GM12878 (cell line): ENCODE data around the gene USP10. TPM values are rescaled to one million over a fixed set of nuclear protein-coding genes. Genes with fewer than 3 reads are reported as not detected.

ENCODE experiments used
- ATAC-seq: fragments of 200-7000 bp; cut with Tn5 transposase; 3 replicates; pipeline ENCODE4 v1.9.1; 2020; ENCODE audit warnings: mild to moderate bottlenecking, moderate library complexity
- BruUV-seq: library from RNA; stranded (reverse); fragments of 400-500 nt; replicated peaks from 2 replicates; lab custom pipeline; 2021; lab: Mats Ljungman, UMichigan
- CTCF ChIA-PET: fragments of 300-600 bp; sonication (Branson Sonifier 250); formaldehyde crosslinking; extraction: SDS; loops from one replicate; lab custom pipeline; 2021; ENCODE audit warnings: inconsistent platforms; lab: Yijun Ruan, JAX
- POLR2A ChIA-PET: fragments of 350-600 bp; formaldehyde crosslinking; extraction: SDS; loops from one replicate; lab custom pipeline; 2021; ENCODE audit warnings: inconsistent platforms; lab: Charles Lee
- RAD21 ChIA-PET: fragments of 300-600 bp; sonication (Branson Sonifier 250); formaldehyde crosslinking; loops from one replicate; lab custom pipeline; 2023; ENCODE audit warnings: antibody characterized with exemption; ENCODE audit not compliant: unreplicated experiment; lab: Charles Lee
- SMC1A ChIA-PET: fragments of 300-600 bp; sonication (Branson Sonifier 250); formaldehyde crosslinking; loops from one replicate; lab custom pipeline; 2023; ENCODE audit not compliant: unreplicated experiment, uncharacterized antibody; lab: Charles Lee
- DNase-seq: peaks from one replicate; pipeline ENCODE4 v3.0.0-alpha.2; 2011; ENCODE audit warnings: low read depth, low spot score
- FAIRE-seq: peaks from 3 replicates; lab custom pipeline; 2011; peaks lifted over from hg19 to GRCh38; lab: Jason Lieb, UNC
- H2AFZ ChIP-seq: 2 replicates; pipeline ENCODE4 v1.6.0; 2011; ENCODE audit warnings: low read depth, low read length, control low read depth; ENCODE audit not compliant: control insufficient read depth
- H3K27ac ChIP-seq: 2 replicates; pipeline ENCODE4 v1.5.1; 2011; ENCODE audit warnings: control low read depth; ENCODE audit not compliant: control insufficient read depth, insufficient read depth
- H3K27me3 ChIP-seq, 2 experiments: replicated peaks in 1 of 2; 2 replicates each; pipeline versions ENCODE4 v1.6.0 to v1.6.1; 2011; ENCODE audit warnings: low read length in 1 of 2; ENCODE audit not compliant: control insufficient read depth in 2 of 2, insufficient read depth in 2 of 2
- H3K36me3 ChIP-seq, 2 experiments: 2 replicates each; pipeline ENCODE4 v1.5.1; 2011; ENCODE audit warnings: low read length in 1 of 2; ENCODE audit not compliant: control insufficient read depth in 2 of 2, insufficient read depth in 2 of 2
- H3K4me1 ChIP-seq: 2 replicates; pipeline ENCODE4 v1.6.1; 2011; ENCODE audit warnings: mild to moderate bottlenecking, low read length, moderate library complexity, mixed read lengths; ENCODE audit not compliant: control insufficient read depth, insufficient read depth
- H3K4me2 ChIP-seq: 2 replicates; pipeline ENCODE4 v1.6.0; 2011; ENCODE audit warnings: control low read depth; ENCODE audit not compliant: control insufficient read depth, insufficient read depth
- H3K4me3 ChIP-seq: fragments of 200-600 bp; sonication (generic); 2 replicates; pipeline ENCODE4 v1.5.1; 2016
- H3K79me2 ChIP-seq: 2 replicates; pipeline ENCODE4 v1.6.0; 2011; ENCODE audit warnings: low read length; ENCODE audit not compliant: control insufficient read depth, insufficient read depth
- H3K9ac ChIP-seq: 2 replicates; pipeline ENCODE4 v1.8.0; 2011; ENCODE audit warnings: low read length, control low read depth, mixed read lengths; ENCODE audit not compliant: control insufficient read depth, insufficient read depth
- H3K9me3 ChIP-seq: replicated peaks from 3 replicates; pipeline ENCODE4 v1.5.1; 2011; ENCODE audit warnings: mild to moderate bottlenecking, low read length; ENCODE audit not compliant: control insufficient read depth, insufficient read depth
- H4K20me1 ChIP-seq: 2 replicates; pipeline ENCODE4 v1.6.0; 2011; ENCODE audit not compliant: control insufficient read depth, insufficient read depth
- BACH1 ChIP-seq: fragments of 450-650 bp; IDR thresholded peaks from 2 replicates; pipeline ENCODE4 v1.6.1; 2017; ENCODE audit warnings: mild to moderate bottlenecking, borderline replicate concordance
- CBFB ChIP-seq: IDR thresholded peaks from 2 replicates; pipeline ENCODE4 v1.6.1; 2016; ENCODE audit warnings: antibody characterized with exemption, low read depth
- CREM ChIP-seq: IDR thresholded peaks from 2 replicates; pipeline ENCODE4 v1.6.1; 2014; ENCODE audit warnings: antibody characterized with exemption, low read depth
- EP300 ChIP-seq, 2 experiments: fragments of 150-350 bp in 1 of 2; IDR thresholded peaks; 2 replicates each; pipeline ENCODE4 v1.6.1; 2011 to 2012; ENCODE audit warnings: low read depth in 2 of 2, low read length in 2 of 2, borderline replicate concordance in 1 of 2, improper control_type of control experiment in 1 of 2, inconsistent platforms in 1 of 2; ENCODE audit not compliant: control insufficient read depth in 1 of 2
- GATAD2B ChIP-seq: fragments of 450-650 bp; conservative IDR thresholded peaks from 2 replicates; pipeline ENCODE4 v1.6.1; 2017; ENCODE audit warnings: low read depth, mild to moderate bottlenecking, moderate library complexity
- KDM1A ChIP-seq: fragments of 200-600 bp; sonication (generic); IDR thresholded peaks from 2 replicates; pipeline ENCODE4 v1.6.1; 2016; ENCODE audit warnings: borderline replicate concordance
- PAX8 ChIP-seq: fragments of 450-650 bp; IDR thresholded peaks from 2 replicates; pipeline ENCODE4 v1.6.1; 2017; ENCODE audit warnings: mild to moderate bottlenecking, moderate library complexity
- RUNX3 ChIP-seq: IDR thresholded peaks from 2 replicates; pipeline ENCODE4 v1.6.1; 2012; ENCODE audit warnings: low read length, inconsistent platforms
- WRNIP1 ChIP-seq: IDR thresholded peaks from 2 replicates; pipeline ENCODE4 v1.6.1; 2011; ENCODE audit warnings: low read depth, low read length, improper control_type of control experiment, borderline replicate concordance
- ZNF217 ChIP-seq: fragments of 450-650 bp; IDR thresholded peaks from 2 replicates; pipeline ENCODE4 v1.6.1; 2017; ENCODE audit warnings: antibody characterized with exemption, mild to moderate bottlenecking
- ZNF592 ChIP-seq: fragments of 450-650 bp; IDR thresholded peaks from 2 replicates; pipeline ENCODE4 v1.6.1; 2017; ENCODE audit warnings: mild to moderate bottlenecking, moderate library complexity
- WGBS: methylation state at CpG from one replicate; pipeline ENCODE4 v1.1.6; 2016; ENCODE audit warnings: low lambda C conversion rate; ENCODE audit not compliant: insufficient replicate concordance, insufficient coverage; ENCODE audit errors: missing lambda C conversion rate; 5-methylcytosine and 5-hydroxymethylcytosine counted together
- in situ Hi-C: fragments of 300-500 bp; cut with MboI; formaldehyde crosslinking; loops from 9 replicates; pipeline ENCODE4 v1.14.3; 2018; ENCODE audit warnings: mixed read lengths
- intact Hi-C: fragments of 100-400 bp; cut with micrococcal nuclease; formaldehyde crosslinking; loops from one replicate; pipeline ENCODE4 v1.14.2; 2022; ENCODE audit not compliant: unreplicated experiment
- polyA plus RNA-seq, 11 experiments: library from polyadenylated mRNA; depleted of rRNA in 4 of 11; unstranded in 6 of 11; stranded (reverse) in 5 of 11; fragments of >200 nt; fragmentation: Nextera tagmentation in 4 of 11; fragmentation: Illumina TruSeq in 1 of 11; extraction: Ambion mirVana in 4 of 11; extraction: Trizol in 1 of 11; gene quantifications; 1 replicate in 1 of 11; 2 replicates in 10 of 11; pipeline versions ENCODE4 v1.2.1 to v1.2.3, GENCODE V29; 2011 to 2016; ENCODE audit warnings: inconsistent platforms in 2 of 11, missing spikeins in 2 of 11, low read depth in 1 of 11
- total RNA-seq, 4 experiments: library from RNA; depleted of rRNA in 3 of 4; stranded (reverse); fragments of >200 nt in 3 of 4; fragmentation: Illumina TruSeq in 1 of 4; extraction: Trizol in 1 of 4; gene quantifications; 2 replicates each; pipeline versions ENCODE4 v1.2.1 to v1.2.3, GENCODE V29; 2013 to 2021

USP10 gene
- total and polyA plus RNA-seq, 10 of the 15 experiments (the other 5 are each of a cell fraction or from before 2014, with no cell fraction given), result 46.1 to 160 (median 105) TPM

GRCh38 chr16:84800158-84800978 lies 100.6 kb downstream of the USP10 start:
- H2AFZ ChIP-seq, result no peak overlapping the region
- ChIA-PET RAD21 (no interaction called here), SMC1A (interaction anchor here (1.1 kb wide), 1 partner anchor 84 kb away, joined by 3 read pairs; no protein-coding TSS in a partner anchor), POLR2A (no interaction called here), CTCF (interaction anchor here (0.6 kb wide), 1 partner anchor 103 kb away, joined by 4 read pairs; no protein-coding TSS in a partner anchor)
- H3K27ac ChIP-seq, result no peak overlapping the region
- ATAC-seq (no peak), DNase-seq (no peak), FAIRE-seq (no peak)
- H3K9me3 ChIP-seq, result no peaks in the 10 kb centered on the region; the same call in 2 of the 3 replicates
- intact Hi-C loops, result no loop called here
- no peaks in the 10 kb centered on the region for H3K27me3 ChIP-seq
- 35% methylated on average over 8 of the region's 8 CpGs for WGBS
- H3K36me3 ChIP-seq, result no peaks in the 10 kb centered on the region
- no peak overlapping the region for H3K4me3 ChIP-seq
- no peaks in the 10 kb centered on the region for H3K79me2 ChIP-seq
- H3K4me2 ChIP-seq, result no peak overlapping the region
- H3K9ac ChIP-seq, result no peak overlapping the region
- BruUV-seq, result no TSS peak
- no peaks in the 10 kb centered on the region; the same call in 1 of the 2 replicates for H3K4me1 ChIP-seq
- H4K20me1 ChIP-seq, result no peaks in the 10 kb centered on the region
- in situ Hi-C loops, result no loop called here
- TF ChIP-seq WRNIP1 (no peak), GATAD2B (no peak), EP300 (IDR thresholded peaks at IDR 0.05; ENCODE audit: borderline replicate concordance in 1 of 2, control insufficient read depth in 1 of 2, low read depth in 2 of 2, low read length in 2 of 2) (no peak)

GRCh38 chr16:84803146-84803545 lies 103.3 kb downstream of the USP10 start:
- Histone ChIP-seq H3K9ac (no peak overlapping the region), H3K4me1 (peaks cover 11% of the 10 kb centered on the region), H3K36me3 (no peaks in the 10 kb centered on the region), H2AFZ (no peak overlapping the region), H3K4me3 (no peak overlapping the region), H3K27me3 (no peaks in the 10 kb centered on the region), H3K4me2 (no peak overlapping the region), H3K9me3 (no peaks in the 10 kb centered on the region; the same call in 2 of the 3 replicates), H3K27ac (no peak overlapping the region), H3K79me2 (no peaks in the 10 kb centered on the region), H4K20me1 (no peaks in the 10 kb centered on the region)
- no peak for FAIRE-seq
- CTCF ChIA-PET, result no interaction called here
- DNase-seq, result no peak
- 66% methylated on average over 9 of the region's 9 CpGs for WGBS
- RAD21 ChIA-PET, result no interaction called here
- no TSS peak for BruUV-seq
- ATAC-seq, result no peak
- intact Hi-C loops (no loop called here), in situ Hi-C loops (no loop called here)
- SMC1A ChIA-PET, result no interaction called here
- POLR2A ChIA-PET, result interaction anchor here (0.6 kb wide), 1 partner anchor 89 kb away, joined by 8 read pairs; no protein-coding TSS in a partner anchor
- TF ChIP-seq BACH1 (no peak), CREM (no peak), PAX8 (no peak), CBFB (no peak), RUNX3 (no peak), KDM1A (no peak), ZNF217 (no peak), ZNF592 (no peak)
